ENCODE measurements around the gene FIBP. TPM values are rescaled to one million over a fixed set of nuclear protein-coding genes. Genes with fewer than 3 reads are reported as not detected.
A peak's percentile ranks its signal among the peaks of the same experiment; 100 is the strongest.

The FIBP gene
- total RNA-seq, 1 donor from 2014 or later = 42.2 TPM

GRCh38 chr11:65873318-65874156 is 14.7 kb downstream of the FIBP start:
- H3K36me3 ChIP-seq = peaks cover 9% of the 10 kb centered on the region
- no peak for TF ChIP-seq CTCF (IDR thresholded peaks at IDR 0.05; ENCODE audit: borderline replicate concordance)
- H3K9me3 ChIP-seq (replicated peaks) = no peaks in the 10 kb centered on the region
- H3K4me1 ChIP-seq = peaks cover 44% of the 10 kb centered on the region
- intact Hi-C loops (cut with micrococcal nuclease) = no loop called here
- H3K27me3 ChIP-seq (ENCODE audit: low read depth) = no peaks in the 10 kb centered on the region
- peak; percentile 96 for DNase-seq
- H3K27ac ChIP-seq (replicated peaks) = peak overlapping the region; percentile 98
- peak overlapping the region; percentile 76 for H3K4me3 ChIP-seq

- H3K9me3 ChIP-seq (replicated peaks) = no peaks in the 10 kb centered on the region
- H3K4me1 ChIP-seq = peaks cover 48% of the 10 kb centered on the region
- H3K4me3 ChIP-seq = peak within 1 kb of the TSS; percentile 76
- no peaks in the 10 kb centered on the region for H3K27me3 ChIP-seq (ENCODE audit: low read depth)
- peak; percentile 61 for DNase-seq
- intact Hi-C loops (cut with micrococcal nuclease) = no loop called here
- peak within 1 kb of the TSS; percentile 98 for H3K27ac ChIP-seq (replicated peaks)
- no peak for TF ChIP-seq CTCF (IDR thresholded peaks at IDR 0.05; ENCODE audit: borderline replicate concordance)
- H3K36me3 ChIP-seq = peaks cover 17% of the 10 kb centered on the region
Measured at GRCh38 chr11:65872586-65873317, 15.5 kb downstream of the FIBP start, which contains the start of gene EFEMP2. TSS of gene EFEMP2 (minus strand) at chr11:65872800. CDS start at chr11:65872354, 446 bp downstream.

- intact Hi-C loops (cut with micrococcal nuclease) = no loop called here
- Histone ChIP-seq H3K36me3 (peaks cover 24% of the 10 kb centered on the region), H3K27ac (replicated peaks) (peak overlapping the region; percentile 98), H3K9me3 (replicated peaks) (no peaks in the 10 kb centered on the region), H3K4me1 (peaks cover 54% of the 10 kb centered on the region), H3K4me3 (peak overlapping the region; percentile 76), H3K27me3 (ENCODE audit: low read depth) (no peaks in the 10 kb centered on the region)
- DNase-seq = peak; percentile 48
- TF ChIP-seq CTCF (IDR thresholded peaks at IDR 0.05; ENCODE audit: borderline replicate concordance) = peak; percentile 34
Measured at GRCh38 chr11:65871811-65872548, 16.3 kb downstream of the FIBP start.

- Histone ChIP-seq H3K4me1 (peaks cover 54% of the 10 kb centered on the region), H3K36me3 (peaks cover 34% of the 10 kb centered on the region), H3K27ac (replicated peaks) (peak overlapping the region; percentile 98), H3K4me3 (peak overlapping the region; percentile 76), H3K27me3 (ENCODE audit: low read depth) (no peaks in the 10 kb centered on the region), H3K9me3 (replicated peaks) (no peaks in the 10 kb centered on the region)
- TF ChIP-seq CTCF (IDR thresholded peaks at IDR 0.05; ENCODE audit: borderline replicate concordance) = no peak
- peak; percentile 72 for DNase-seq
- intact Hi-C loops (cut with micrococcal nuclease) = no loop called here
Measured at GRCh38 chr11:65870706-65871681, 17.3 kb downstream of the FIBP start.

Data from left ventricle myocardium inferior (tissue), 1 donor.